HTR-8/SVneo (cell line): ENCODE measurements around the gene TMEM204.

ENCODE experiments used
- DNase-seq: peaks from one replicate; pipeline ENCODE4 v3.0.0; 2011; ENCODE audit warnings: low spot score, mixed read lengths; ENCODE audit not compliant: insufficient read length
- FAIRE-seq: peaks from 2 replicates; lab custom pipeline; 2011; peaks lifted over from hg19 to GRCh38; lab: Jason Lieb, UNC

Gene TMEM204

GRCh38 chr16:1535391-1536291 lies 2.2 kb downstream of the TMEM204 start:
- DNase-seq (no peak), FAIRE-seq (no peak)

- FAIRE-seq (no peak), DNase-seq (no peak)
Measured at GRCh38 chr16:1536601-1537000, 3.1 kb downstream of the TMEM204 start.

- no peak for DNase-seq
- no peak for FAIRE-seq
Measured at GRCh38 chr16:1537138-1537577, 3.7 kb downstream of the TMEM204 start.

GRCh38 chr16:1537763-1538289 lies 4.4 kb downstream of the TMEM204 start:
- DNase-seq (no peak), FAIRE-seq (no peak)

GRCh38 chr16:1538804-1539520 lies 5.5 kb downstream of the TMEM204 start:
- FAIRE-seq (no peak), DNase-seq (no peak)

- DNase-seq (no peak), FAIRE-seq (no peak)
Measured at GRCh38 chr16:1539720-1540555, 6.5 kb downstream of the TMEM204 start.

GRCh38 chr16:1540556-1540855 lies 7.0 kb downstream of the TMEM204 start:
- DNase-seq, result no peak
- FAIRE-seq, result no peak

- DNase-seq (no peak), FAIRE-seq (no peak)
Measured at GRCh38 chr16:1541293-1542165, 8.1 kb downstream of the TMEM204 start.

- FAIRE-seq (no peak), DNase-seq (no peak)
Measured at GRCh38 chr16:1542166-1542500, 8.7 kb downstream of the TMEM204 start.

- FAIRE-seq (no peak), DNase-seq (no peak)
Measured at GRCh38 chr16:1542533-1542932, 9.1 kb downstream of the TMEM204 start.

GRCh38 chr16:1543085-1543896 lies 9.8 kb downstream of the TMEM204 start:
- DNase-seq (peak; percentile 82), FAIRE-seq (peak; percentile 80)

- FAIRE-seq (no peak), DNase-seq (no peak)
Measured at GRCh38 chr16:1545044-1546040, 11.9 kb downstream of the TMEM204 start.

GRCh38 chr16:1546430-1546829 lies 13.0 kb downstream of the TMEM204 start:
- FAIRE-seq (no peak), DNase-seq (no peak)

- DNase-seq (no peak), FAIRE-seq (no peak)
Measured at GRCh38 chr16:1548233-1548632, 14.8 kb downstream of the TMEM204 start.

- FAIRE-seq, result no peak
Measured at GRCh38 chr16:1548727-1549126, 15.3 kb downstream of the TMEM204 start.

GRCh38 chr16:1550069-1550468 lies 16.6 kb downstream of the TMEM204 start:
- DNase-seq (no peak), FAIRE-seq (no peak)

More at GRCh38 chr16:1548727-1549126, 15.3 kb downstream of the TMEM204 start:
- no peak for DNase-seq

GRCh38 chr16:1550696-1551095 lies 17.2 kb downstream of the TMEM204 start:
- no peak for FAIRE-seq

GRCh38 chr16:1551166-1551565 lies 17.7 kb downstream of the TMEM204 start:
- FAIRE-seq, result no peak
- DNase-seq, result no peak

More at GRCh38 chr16:1550696-1551095, 17.2 kb downstream of the TMEM204 start:
- no peak for DNase-seq
